Astrocyte of the spinal cord (primary cell): ENCODE data around the gene ADCY10.

Experiments used
- DNase-seq: peaks from one replicate; pipeline ENCODE4 v3.0.0; 2011; ENCODE audit warnings: low read depth, low spot score
- H3K4me3 ChIP-seq: 2 replicates; pipeline ENCODE4 v1.5.1; 2011; ENCODE audit warnings: low read depth, mild to moderate bottlenecking, low read length, moderate library complexity
- CTCF ChIP-seq: IDR thresholded peaks from 2 replicates; pipeline ENCODE4 v1.5.1; 2012; ENCODE audit warnings: low read depth, mild to moderate bottlenecking, low read length, inconsistent platforms
- in situ Hi-C: cut with HindIII; loops from 2 replicates; pipeline ENCODE4 v1.10.0; 2017; ENCODE audit warnings: low sequenced_read_pairs

ADCY10 gene

GRCh38 chr1:167776151-167776550, 137.8 kb downstream of the ADCY10 start:
- TF ChIP-seq CTCF, result no peak
- in situ Hi-C loops, result no loop called here
- peak; percentile 26 for DNase-seq
- H3K4me3 ChIP-seq, result no peak overlapping the region

GRCh38 chr1:167775178-167775577, 138.8 kb downstream of the ADCY10 start:
- no peak overlapping the region for H3K4me3 ChIP-seq
- TF ChIP-seq CTCF, result no peak
- in situ Hi-C loops, result no loop called here
- DNase-seq, result peak; percentile 17

GRCh38 chr1:167774710-167775109, 139.2 kb downstream of the ADCY10 start:
- no peak overlapping the region for H3K4me3 ChIP-seq
- TF ChIP-seq CTCF, result no peak
- in situ Hi-C loops, result no loop called here
- peak; percentile 17 for DNase-seq

GRCh38 chr1:167773516-167773915, 140.4 kb downstream of the ADCY10 start:
- H3K4me3 ChIP-seq, result no peak overlapping the region
- in situ Hi-C loops, result no loop called here
- no peak for TF ChIP-seq CTCF
- no peak for DNase-seq

- H3K4me3 ChIP-seq, result no peak overlapping the region
- no peak for TF ChIP-seq CTCF
- DNase-seq, result no peak
- in situ Hi-C loops, result no loop called here
Observed at GRCh38 chr1:167772436-167772835, 141.5 kb downstream of the ADCY10 start.

- in situ Hi-C loops, result no loop called here
- no peak for DNase-seq
- H3K4me3 ChIP-seq, result no peak overlapping the region
- TF ChIP-seq CTCF, result no peak
Observed at GRCh38 chr1:167770127-167770526, 143.8 kb downstream of the ADCY10 start.

GRCh38 chr1:167767761-167768160, 146.2 kb downstream of the ADCY10 start:
- in situ Hi-C loops, result no loop called here
- H3K4me3 ChIP-seq, result no peak overlapping the region
- DNase-seq, result no peak
- no peak for TF ChIP-seq CTCF
